HPDE6-E6E7 (cell line): ENCODE measurements around the gene CAPN13.

ENCODE experiments used
- DNase-seq: peaks from one replicate; pipeline ENCODE4 v3.0.0; 2011; ENCODE audit warnings: missing footprints; ENCODE audit errors: extremely low spot score

The CAPN13 gene

GRCh38 chr2:30684026-30684425 is 123.2 kb downstream of the CAPN13 start:
- no peak for DNase-seq

DNA sequence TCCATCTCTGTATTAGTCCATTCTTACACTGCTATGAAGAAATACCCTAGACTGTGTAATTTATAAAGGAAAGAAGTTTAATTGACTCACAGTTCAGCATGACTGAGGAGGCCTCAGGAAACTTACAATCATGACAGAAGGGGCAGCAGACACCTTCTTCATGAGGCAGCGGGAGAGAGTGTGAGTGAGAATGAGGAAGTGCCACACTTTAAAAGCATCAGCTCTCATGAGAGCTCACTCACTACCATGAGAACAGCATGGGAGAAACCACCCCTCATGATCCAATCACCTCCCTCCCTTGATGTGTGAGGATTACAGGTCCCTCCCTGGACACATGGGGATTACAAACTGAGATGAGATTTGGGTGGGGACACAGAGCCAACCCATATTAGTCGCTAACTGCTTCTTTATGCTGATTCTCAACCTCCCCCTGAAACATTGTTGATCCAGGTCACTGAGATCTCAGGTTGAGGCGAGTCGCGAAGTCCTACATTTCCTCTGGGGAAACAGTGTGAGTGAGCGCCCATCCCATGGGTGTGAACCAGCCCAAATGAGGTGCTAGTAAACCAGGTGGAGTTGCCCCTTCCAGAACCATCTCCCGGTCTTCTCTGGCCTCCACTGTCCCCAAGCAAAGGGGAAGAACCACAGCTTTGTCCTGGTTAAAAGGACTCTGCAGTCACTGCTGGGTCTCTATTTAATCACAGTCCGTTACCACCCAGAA is 123.8 kb downstream of the CAPN13 start:
- no peak for DNase-seq

DNA sequence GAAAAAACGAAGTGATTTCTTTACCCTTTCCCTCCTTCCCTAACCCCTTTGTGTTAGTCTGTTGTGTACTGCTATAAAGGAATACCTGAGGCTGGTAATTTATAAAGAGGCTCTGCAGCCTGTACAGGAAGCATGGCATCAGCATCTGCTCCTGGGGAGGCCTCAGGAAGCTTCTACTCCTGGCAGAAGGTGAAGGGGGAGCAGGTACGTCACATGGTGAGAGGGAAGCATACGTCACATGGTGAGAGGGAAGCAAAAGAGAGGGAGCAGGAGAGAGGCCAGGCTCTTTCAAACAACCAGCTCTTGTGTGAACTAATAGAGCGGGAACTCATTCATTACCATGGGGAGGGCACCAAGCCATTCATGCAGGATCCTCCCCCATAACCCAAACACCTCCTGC is 126.2 kb downstream of the CAPN13 start:
- no peak for DNase-seq

DNA sequence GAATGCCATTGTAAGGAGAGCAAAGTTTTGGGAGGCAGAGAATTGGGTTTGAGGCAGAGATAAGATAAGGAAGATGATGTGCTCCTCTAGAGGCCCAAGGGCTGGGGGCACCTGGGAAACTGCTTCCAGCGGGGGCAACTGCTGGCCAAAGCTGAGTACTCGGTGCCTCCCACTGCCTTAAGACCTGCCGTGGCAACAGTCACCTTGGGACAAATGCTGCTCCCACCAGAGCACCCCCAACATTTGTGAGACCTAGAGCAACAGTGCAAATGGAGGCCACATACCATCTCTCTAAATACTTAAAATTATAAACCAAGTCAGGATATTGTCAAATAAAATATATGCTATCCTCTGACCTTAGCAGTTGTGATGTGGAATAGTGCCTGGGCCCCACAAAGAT is 127.1 kb downstream of the CAPN13 start:
- DNase-seq = no peak

GRCh38 chr2:30679426-30680088 is 127.7 kb downstream of the CAPN13 start:
- DNase-seq = no peak

DNA sequence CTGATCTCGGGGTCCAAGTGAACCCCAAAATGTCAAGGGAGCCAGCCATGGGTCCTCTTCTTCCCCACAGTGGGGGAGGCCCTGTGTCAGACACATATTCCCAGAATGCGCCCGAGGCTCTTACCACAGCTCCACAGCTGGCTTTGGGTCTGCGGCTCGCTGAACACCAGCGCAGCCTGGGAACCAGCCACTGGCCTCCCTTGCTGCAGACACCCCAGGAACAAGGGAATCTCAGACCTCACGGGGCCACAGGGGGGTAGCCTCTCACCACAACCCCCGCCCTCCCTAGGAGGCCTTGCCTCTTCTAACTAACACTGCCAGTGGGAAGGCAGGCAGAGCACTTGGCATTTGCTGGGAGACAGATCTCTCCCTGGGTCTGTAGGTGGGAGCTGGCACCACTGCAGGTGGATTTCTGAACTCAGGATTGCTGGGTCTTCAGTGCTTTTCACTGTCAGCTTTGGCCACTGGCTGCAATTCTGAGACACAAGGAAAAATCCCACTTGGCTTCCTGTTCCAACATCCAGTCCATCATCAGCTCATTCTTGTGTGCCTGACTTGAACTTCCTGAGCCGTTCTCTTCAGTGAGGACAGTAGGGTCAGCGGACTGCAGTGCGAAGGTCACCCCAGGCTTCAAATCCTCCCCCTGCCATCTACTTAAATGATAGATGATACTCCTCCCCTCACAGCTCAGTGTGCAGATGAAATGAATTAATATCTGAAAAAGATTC is 128.7 kb downstream of the CAPN13 start:
- no peak for DNase-seq

DNA sequence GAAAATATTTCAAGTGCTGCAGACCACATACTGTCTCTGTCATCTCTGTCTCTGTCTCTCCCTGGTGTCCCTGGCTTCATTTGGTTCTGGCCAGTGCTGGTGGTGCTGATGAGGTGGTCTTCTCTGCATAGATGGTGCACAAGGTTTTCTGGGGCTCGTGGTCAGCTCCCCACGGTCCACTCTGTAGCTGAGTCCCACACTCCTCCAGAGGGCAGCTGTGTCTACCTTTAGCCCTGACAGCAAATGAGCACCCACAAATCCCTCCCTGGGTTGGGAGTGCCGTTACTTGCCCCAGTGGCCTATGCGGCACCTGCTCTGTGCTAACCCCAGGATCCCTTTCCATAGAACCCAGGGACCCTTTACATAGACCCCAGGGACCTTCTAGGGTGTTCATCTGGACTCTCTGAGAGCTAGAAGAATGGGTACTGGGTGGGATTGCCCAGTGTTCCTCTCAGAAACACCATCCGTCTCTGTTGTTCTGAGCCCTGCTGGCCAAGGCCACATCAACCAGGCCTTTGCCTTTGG is 129.3 kb downstream of the CAPN13 start:
- no peak for DNase-seq

GRCh38 chr2:30677231-30677630 is 130.0 kb downstream of the CAPN13 start:
- DNase-seq = no peak

GRCh38 chr2:30675758-30676157 is 131.5 kb downstream of the CAPN13 start:
- DNase-seq = no peak

DNA sequence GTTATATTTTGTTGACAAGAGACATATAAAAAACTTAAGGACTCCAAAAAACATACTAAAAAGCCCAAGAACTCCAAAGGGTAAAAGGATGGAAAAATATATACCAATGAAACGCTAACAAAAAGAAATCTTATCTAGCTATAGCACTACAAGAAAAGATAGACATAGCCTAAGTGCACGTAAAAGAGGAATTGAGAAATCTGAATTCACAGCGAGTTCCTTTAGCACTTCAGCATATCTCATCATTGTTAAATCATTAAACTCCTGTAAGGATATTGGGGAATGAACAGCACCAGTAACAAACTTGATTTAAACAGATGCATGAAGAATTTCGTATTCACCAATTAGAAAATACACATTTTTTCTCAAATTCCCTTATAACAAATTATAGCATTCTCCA is 134.1 kb downstream of the CAPN13 start:
- DNase-seq = no peak
